ENCODE measurements around the gene KATNA1. TPM values are rescaled to one million over a fixed set of nuclear protein-coding genes. Genes with fewer than 3 reads are reported as not detected.

KATNA1 gene
- total and polyA plus RNA-seq, 4 donors, result 10.5 to 28.1 (median 12.4) TPM

DNA sequence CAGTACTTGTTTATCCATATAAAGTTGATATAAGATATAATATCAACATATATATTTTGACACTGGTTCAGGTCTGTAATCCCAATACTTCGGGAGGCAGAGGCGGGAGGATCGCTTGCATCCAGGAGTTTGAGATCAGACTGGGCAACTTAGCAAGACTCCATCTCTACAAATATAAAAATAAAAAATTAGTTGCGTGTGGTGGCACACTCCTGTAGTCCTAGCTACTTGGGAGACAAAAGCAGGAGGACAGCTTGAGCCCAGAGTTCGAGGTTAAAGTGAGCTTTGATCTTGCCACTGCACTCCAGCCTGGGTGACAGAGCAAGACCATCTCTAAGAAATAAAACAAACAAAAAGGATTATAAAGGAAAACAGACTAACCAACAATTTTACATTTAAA, 8.9 kb upstream of the KATNA1 start:
- ATAC-seq (ENCODE audit: insufficient read depth, low FRiP score) (no peak), DNase-seq (no peak)
- no peaks in the 10 kb centered on the region for H3K27me3 ChIP-seq (ENCODE audit: control insufficient read depth in 3 of 3, insufficient read depth in 3 of 3, low read length in 2 of 3)
- TF ChIP-seq, protein P1, sequence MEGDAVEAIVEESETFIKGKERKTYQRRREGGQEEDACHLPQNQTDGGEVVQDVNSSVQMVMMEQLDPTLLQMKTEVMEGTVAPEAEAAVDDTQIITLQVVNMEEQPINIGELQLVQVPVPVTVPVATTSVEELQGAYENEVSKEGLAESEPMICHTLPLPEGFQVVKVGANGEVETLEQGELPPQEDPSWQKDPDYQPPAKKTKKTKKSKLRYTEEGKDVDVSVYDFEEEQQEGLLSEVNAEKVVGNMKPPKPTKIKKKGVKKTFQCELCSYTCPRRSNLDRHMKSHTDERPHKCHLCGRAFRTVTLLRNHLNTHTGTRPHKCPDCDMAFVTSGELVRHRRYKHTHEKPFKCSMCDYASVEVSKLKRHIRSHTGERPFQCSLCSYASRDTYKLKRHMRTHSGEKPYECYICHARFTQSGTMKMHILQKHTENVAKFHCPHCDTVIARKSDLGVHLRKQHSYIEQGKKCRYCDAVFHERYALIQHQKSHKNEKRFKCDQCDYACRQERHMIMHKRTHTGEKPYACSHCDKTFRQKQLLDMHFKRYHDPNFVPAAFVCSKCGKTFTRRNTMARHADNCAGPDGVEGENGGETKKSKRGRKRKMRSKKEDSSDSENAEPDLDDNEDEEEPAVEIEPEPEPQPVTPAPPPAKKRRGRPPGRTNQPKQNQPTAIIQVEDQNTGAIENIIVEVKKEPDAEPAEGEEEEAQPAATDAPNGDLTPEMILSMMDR (IDR thresholded peaks at IDR 0.05; ENCODE audit: control extremely low read depth, extremely low read depth), result no peak
- H3K4me1 ChIP-seq (ENCODE audit: control insufficient read depth in 5 of 5, insufficient read depth in 5 of 5, low read length in 5 of 5), result no peaks in the 10 kb centered on the region
- no peaks in the 10 kb centered on the region for H3K9me3 ChIP-seq (ENCODE audit: control insufficient read depth in 4 of 4, insufficient read depth in 3 of 4, low read length in 3 of 4)
- no peak overlapping the region for H3K9ac ChIP-seq (ENCODE audit: insufficient read depth in 1 of 2, low read length in 2 of 2)
- no peak overlapping the region for H3K4me3 ChIP-seq
- peaks cover 3 to 18% (median 14%) of the 10 kb centered on the region in 4 donors for H3K36me3 ChIP-seq (ENCODE audit: control insufficient read depth in 4 of 4, insufficient read depth in 4 of 4, low read length in 4 of 4)
- no peak overlapping the region for H3K27ac ChIP-seq (ENCODE audit: low read depth in 1 of 2, low read length in 1 of 2)
- 99% methylated on average over 5 of the region's 5 CpGs for whole genome bisulfite sequencing, 2 donors

DNA sequence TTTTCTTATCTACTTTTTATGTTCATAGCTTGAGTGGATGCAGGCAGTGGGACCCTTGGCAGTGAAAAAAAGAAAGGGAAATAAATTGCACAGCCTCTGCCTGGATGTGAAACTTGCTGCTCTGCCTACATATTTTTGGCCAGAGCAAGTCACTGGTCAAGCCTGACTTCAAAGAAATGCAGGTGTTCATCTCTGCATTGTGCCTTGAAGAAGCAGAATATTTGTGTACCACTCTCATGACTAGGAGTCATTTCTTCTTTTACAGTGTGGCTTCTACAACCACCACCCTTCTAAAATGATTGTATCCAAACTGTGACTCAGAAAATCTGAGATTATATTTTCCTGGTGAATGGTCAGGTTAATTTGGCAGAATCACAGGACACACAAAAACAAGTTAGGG, 2.5 kb upstream of the KATNA1 start:
- H3K9ac ChIP-seq (ENCODE audit: insufficient read depth in 1 of 2, low read length in 2 of 2), result no peak overlapping the region
- TF ChIP-seq, protein P1 (IDR thresholded peaks at IDR 0.05; ENCODE audit: control extremely low read depth, extremely low read depth), result no peak
- DNase-seq, result no peak
- H3K27me3 ChIP-seq (ENCODE audit: control insufficient read depth in 3 of 3, insufficient read depth in 3 of 3, low read length in 2 of 3), result no peaks in the 10 kb centered on the region
- H3K9me3 ChIP-seq (ENCODE audit: control insufficient read depth in 4 of 4, insufficient read depth in 3 of 4, low read length in 3 of 4), result no peaks in the 10 kb centered on the region
- peaks cover 0 to 11% (median 0%) of the 10 kb centered on the region in 5 donors for H3K4me1 ChIP-seq (ENCODE audit: control insufficient read depth in 5 of 5, insufficient read depth in 5 of 5, low read length in 5 of 5)
- ATAC-seq (ENCODE audit: insufficient read depth, low FRiP score), result no peak
- H3K36me3 ChIP-seq (ENCODE audit: control insufficient read depth in 4 of 4, insufficient read depth in 4 of 4, low read length in 4 of 4), result peaks cover 0 to 2% (median 0%) of the 10 kb centered on the region in 4 donors
- no peak overlapping the region for H3K27ac ChIP-seq (ENCODE audit: low read depth in 1 of 2, low read length in 1 of 2)
- H3K4me3 ChIP-seq, result no peak overlapping the region

DNA sequence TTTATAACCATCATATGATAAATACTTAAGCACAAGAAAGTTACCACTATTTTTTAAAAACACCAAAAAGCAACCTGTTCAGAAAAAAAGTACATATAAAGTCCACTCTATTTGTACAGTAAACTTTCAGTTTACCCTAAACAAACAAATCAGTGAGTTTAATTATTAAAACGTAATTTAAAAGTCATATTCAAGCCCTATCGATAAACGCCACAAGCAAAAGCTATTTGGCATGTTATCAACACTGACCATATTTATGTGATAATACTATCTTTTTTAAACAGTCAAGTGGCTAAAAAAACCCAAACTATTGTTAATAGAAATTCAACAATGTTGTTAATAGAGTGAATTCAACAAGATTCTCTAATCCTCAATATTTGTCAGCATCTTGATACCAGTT, 1.9 kb downstream of the KATNA1 start:
- Histone ChIP-seq H3K27me3 (ENCODE audit: control insufficient read depth in 3 of 3, insufficient read depth in 3 of 3, low read length in 2 of 3) (no peaks in the 10 kb centered on the region), H3K4me1 (ENCODE audit: control insufficient read depth in 5 of 5, insufficient read depth in 5 of 5, low read length in 5 of 5) (peaks cover 0 to 14% (median 0%) of the 10 kb centered on the region in 5 donors), H3K9ac (ENCODE audit: insufficient read depth in 1 of 2, low read length in 2 of 2) (no peak overlapping the region), H3K36me3 (ENCODE audit: control insufficient read depth in 4 of 4, insufficient read depth in 4 of 4, low read length in 4 of 4) (peaks cover 0 to 2% (median 0%) of the 10 kb centered on the region in 4 donors), H3K9me3 (ENCODE audit: control insufficient read depth in 4 of 4, insufficient read depth in 3 of 4, low read length in 3 of 4) (no peaks in the 10 kb centered on the region), H3K4me3 (no peak overlapping the region), H3K27ac (ENCODE audit: low read depth in 1 of 2, low read length in 1 of 2) (no peak overlapping the region)
- DNase-seq (no peak), ATAC-seq (ENCODE audit: insufficient read depth, low FRiP score) (no peak)
- TF ChIP-seq, protein P1 (IDR thresholded peaks at IDR 0.05; ENCODE audit: control extremely low read depth, extremely low read depth), result no peak
- WGBS, 2 donors, result 76 to 92% methylated on average over 3 of the region's 3 CpGs

All from lung (tissue), 12 donors.